H1 (cell line): ENCODE results near the gene KLHL40. TPM values are rescaled to one million over a fixed set of nuclear protein-coding genes. Genes with fewer than 3 reads are reported as not detected.

ENCODE experiments used
- CTCF ChIA-PET: fragments of 300-600 bp; sonication (Branson Sonifier 250); formaldehyde crosslinking; loops from one replicate; lab custom pipeline; 2021; ENCODE audit not compliant: partially characterized antibody; lab: Charles Lee
- POLR2A ChIA-PET: fragments of 300-600 bp; sonication (Branson Sonifier 250); formaldehyde crosslinking; loops from one replicate; lab custom pipeline; 2021; ENCODE audit warnings: inconsistent platforms; ENCODE audit not compliant: partially characterized antibody; lab: Charles Lee
- DNase-seq, 2 experiments: peaks; one replicate each; pipeline versions ENCODE4 v3.0.0 to v3.0.0-alpha.2; 2010 to 2022; ENCODE audit warnings: low spot score in 2 of 2, low read depth in 1 of 2, mixed read lengths in 1 of 2
- FAIRE-seq: peaks from 2 replicates; lab custom pipeline; 2011; peaks lifted over from hg19 to GRCh38; lab: Jason Lieb, UNC
- H2AFZ ChIP-seq: 2 replicates; pipeline ENCODE4 v1.8.1; 2012; ENCODE audit warnings: low read length, inconsistent platforms
- H2AK5ac ChIP-seq: 2 replicates; pipeline ENCODE4 v1.6.1; 2013; ENCODE audit warnings: low read depth, low read length
- H2BK120ac ChIP-seq: replicated peaks from 2 replicates; pipeline ENCODE3; 2013; ENCODE audit warnings: low read depth, low read length, inconsistent platforms
- H2BK12ac ChIP-seq: 2 replicates; pipeline ENCODE4 v1.6.1; 2013; ENCODE audit warnings: low read depth, low read length
- H2BK15ac ChIP-seq: 2 replicates; pipeline ENCODE4 v1.6.1; 2013; ENCODE audit warnings: low read length
- H2BK20ac ChIP-seq: 2 replicates; pipeline ENCODE4 v1.6.1; 2013; ENCODE audit warnings: low read length
- H2BK5ac ChIP-seq: 2 replicates; pipeline ENCODE4 v1.6.1; 2013; ENCODE audit warnings: low read depth, low read length
- H3K14ac ChIP-seq: 2 replicates; pipeline ENCODE4 v1.6.1; 2013; ENCODE audit warnings: inconsistent platforms; ENCODE audit not compliant: insufficient read length
- H3K18ac ChIP-seq: 2 replicates; pipeline ENCODE4 v1.6.1; 2013; ENCODE audit warnings: low read length; ENCODE audit errors: extremely low read depth
- H3K23ac ChIP-seq: 2 replicates; pipeline ENCODE4 v1.6.1; 2013; ENCODE audit warnings: inconsistent platforms; ENCODE audit not compliant: insufficient read length
- H3K23me2 ChIP-seq: 2 replicates; pipeline ENCODE4 v1.6.1; 2013; ENCODE audit warnings: low read depth, low read length
- H3K27ac ChIP-seq: 2 replicates; pipeline ENCODE4 v1.6.1; 2011; ENCODE audit warnings: low read depth, low read length, inconsistent platforms
- H3K27me3 ChIP-seq, 4 experiments: replicated peaks in 1 of 4; 1 replicate in 1 of 4; 2 replicates in 3 of 4; pipeline versions ENCODE4 v1.6.1 to v1.8.1; 2011 to 2013; ENCODE audit warnings: low read length in 3 of 4, mild to moderate bottlenecking in 3 of 4, inconsistent platforms in 2 of 4, mixed read lengths in 2 of 4, moderate library complexity in 1 of 4; ENCODE audit not compliant: control insufficient read depth in 3 of 4, insufficient read depth in 3 of 4; ENCODE audit errors: extremely low read depth in 1 of 4
- H3K36me3 ChIP-seq, 4 experiments: 2 replicates each; pipeline versions ENCODE4 v1.6.1 to v1.8.1; 2011 to 2013; ENCODE audit warnings: mild to moderate bottlenecking in 4 of 4, low read length in 3 of 4, moderate library complexity in 2 of 4, control low read depth in 1 of 4, inconsistent platforms in 1 of 4; ENCODE audit not compliant: insufficient read depth in 4 of 4, control insufficient read depth in 2 of 4
- H3K4ac ChIP-seq: replicated peaks from 2 replicates; pipeline ENCODE3; 2013; ENCODE audit warnings: low read length, low read depth, mixed read lengths, inconsistent platforms; ENCODE audit not compliant: insufficient read length
- H3K4me1 ChIP-seq, 4 experiments: replicated peaks in 1 of 4; 1 replicate in 1 of 4; 2 replicates in 3 of 4; pipeline versions ENCODE4 v1.6.1 to v1.8.1; 2011 to 2013; ENCODE audit warnings: low read length in 3 of 4, inconsistent platforms in 2 of 4, mixed read lengths in 1 of 4; ENCODE audit not compliant: insufficient read depth in 4 of 4, control insufficient read depth in 3 of 4
- H3K4me2 ChIP-seq, 2 experiments: 2 replicates each; pipeline versions ENCODE4 v1.6.1 to v1.8.1; 2011 to 2013; ENCODE audit warnings: low read depth in 2 of 2, low read length in 2 of 2, control low read depth in 1 of 2, inconsistent platforms in 1 of 2, mild to moderate bottlenecking in 1 of 2; ENCODE audit not compliant: insufficient read depth in 1 of 2
- H3K4me3 ChIP-seq, 4 experiments: fragments of 200-600, 300-600 bp in 1 of 4; sonication (generic), shearing (Covaris generic), sonication (Bioruptor Twin) in 1 of 4; 2 replicates each; pipeline versions ENCODE4 v1.5.1 to v1.8.1; 2011 to 2016; ENCODE audit warnings: low read length in 4 of 4, low read depth in 3 of 4, control low read depth in 2 of 4, inconsistent platforms in 2 of 4, mild to moderate bottlenecking in 2 of 4, mixed read lengths in 1 of 4, moderate library complexity in 1 of 4; ENCODE audit not compliant: insufficient read depth in 2 of 4; ENCODE audit errors: extremely low read depth in 1 of 4
- H3K56ac ChIP-seq: replicated peaks from 2 replicates; pipeline ENCODE3; 2013; ENCODE audit warnings: low read depth, mild to moderate bottlenecking, mixed read lengths, low read length, inconsistent platforms; ENCODE audit not compliant: insufficient read length
- H3K79me1 ChIP-seq: 2 replicates; pipeline ENCODE4 v1.6.1; 2013; ENCODE audit warnings: low read depth, low read length, control low read depth
- H3K79me2 ChIP-seq, 2 experiments: 2 replicates each; pipeline versions ENCODE4 v1.6.1 to v1.8.1; 2012 to 2013; ENCODE audit warnings: low read length in 2 of 2, mild to moderate bottlenecking in 2 of 2, inconsistent platforms in 1 of 2; ENCODE audit not compliant: insufficient read depth in 2 of 2, control insufficient read depth in 1 of 2
- H3K9ac ChIP-seq, 4 experiments: replicated peaks in 1 of 4; 1 replicate in 1 of 4; 2 replicates in 3 of 4; pipeline versions ENCODE4 v1.6.1 to v1.8.1; 2011 to 2013; ENCODE audit warnings: low read depth in 3 of 4, low read length in 3 of 4, control low read depth in 2 of 4, mild to moderate bottlenecking in 2 of 4, moderate library complexity in 2 of 4, inconsistent platforms in 1 of 4; ENCODE audit errors: extremely low read depth in 1 of 4
- H3K9me3 ChIP-seq, 2 experiments: 2 replicates each; pipeline versions ENCODE4 v1.6.1 to v1.8.1; 2012 to 2013; ENCODE audit warnings: mild to moderate bottlenecking in 2 of 2, moderate library complexity in 2 of 2, control low read depth in 1 of 2, inconsistent platforms in 1 of 2, low read depth in 1 of 2, low read length in 1 of 2, mixed read lengths in 1 of 2; ENCODE audit not compliant: insufficient read depth in 2 of 2
- H4K20me1 ChIP-seq, 2 experiments: replicated peaks in 1 of 2; 2 replicates each; pipeline versions ENCODE3 to v1.8.1; 2011 to 2013; ENCODE audit warnings: inconsistent platforms in 2 of 2, low read length in 2 of 2, mild to moderate bottlenecking in 1 of 2; ENCODE audit not compliant: insufficient read depth in 2 of 2, control insufficient read depth in 1 of 2
- H4K5ac ChIP-seq: 2 replicates; pipeline ENCODE4 v1.6.1; 2013; ENCODE audit warnings: low read length, low read depth, mixed read lengths, inconsistent platforms; ENCODE audit not compliant: insufficient read length
- H4K8ac ChIP-seq: 2 replicates; pipeline ENCODE4 v1.8.0; 2013; ENCODE audit warnings: mild to moderate bottlenecking, moderate library complexity, low read length, inconsistent platforms; ENCODE audit not compliant: insufficient read depth; ENCODE audit errors: extremely low read depth
- H4K91ac ChIP-seq: replicated peaks from 2 replicates; pipeline ENCODE3; 2013; ENCODE audit warnings: low read length, mixed read lengths, inconsistent platforms; ENCODE audit not compliant: insufficient read length
- ATF2 ChIP-seq: IDR thresholded peaks from 2 replicates; pipeline ENCODE4 v1.6.1; 2012; ENCODE audit warnings: low read length, inconsistent platforms
- BACH1 ChIP-seq: IDR thresholded peaks from 2 replicates; pipeline ENCODE4 v1.6.1; 2012; ENCODE audit warnings: low read length, improper control_type of control experiment
- CBX8 ChIP-seq: fragments of 300-800, 300-1000 bp; sonication (generic); IDR thresholded peaks from 2 replicates; pipeline ENCODE4 v1.7.1; 2016; ENCODE audit warnings: low read depth, low read length, borderline replicate concordance
- FOSL1 ChIP-seq: IDR thresholded peaks from 2 replicates; pipeline ENCODE4 v1.6.1; 2011; ENCODE audit warnings: mild to moderate bottlenecking, low read depth, low read length, moderate library complexity; ENCODE audit not compliant: insufficient read depth
- GTF2F1 ChIP-seq: IDR thresholded peaks from 2 replicates; pipeline ENCODE4 v1.6.1; 2012; ENCODE audit warnings: low read depth, low read length, improper control_type of control experiment, borderline replicate concordance
- KDM5A ChIP-seq: fragments of 200-600 bp; IDR thresholded peaks from 2 replicates; pipeline ENCODE4 v1.7.1; 2012; ENCODE audit warnings: mild to moderate bottlenecking, low read length, inconsistent platforms, mixed read lengths
- PHF8 ChIP-seq: fragments of 200-600 bp; sonication (generic); conservative IDR thresholded peaks from 2 replicates; pipeline ENCODE4 v1.7.1; 2012; ENCODE audit warnings: low read depth, mild to moderate bottlenecking, inconsistent platforms, low read length, moderate library complexity
- POU5F1 ChIP-seq: IDR thresholded peaks from 2 replicates; pipeline ENCODE4 v1.6.1; 2011; ENCODE audit warnings: low read depth, mild to moderate bottlenecking, low read length, moderate library complexity
- RXRA ChIP-seq: IDR thresholded peaks from 2 replicates; pipeline ENCODE4 v1.6.1; 2011; ENCODE audit warnings: low read depth, mild to moderate bottlenecking, low read length, moderate library complexity; ENCODE audit not compliant: insufficient read depth
- TAF1 ChIP-seq: IDR thresholded peaks from 2 replicates; pipeline ENCODE4 v1.6.1; 2011; ENCODE audit warnings: mild to moderate bottlenecking, low read depth, low read length
- TEAD4 ChIP-seq: IDR thresholded peaks from 2 replicates; pipeline ENCODE4 v1.6.1; 2012; ENCODE audit warnings: low read depth, low read length, inconsistent platforms, mixed read lengths
- WGBS, 2 experiments: shearing (Covaris generic) in 1 of 2; methylation state at CpG; one replicate each; pipeline versions ENCODE4 v1.1.6 to v1.1.7; 2013 to 2015; ENCODE audit warnings: low lambda C conversion rate in 2 of 2, mixed read lengths in 2 of 2, inconsistent platforms in 1 of 2, low coverage in 1 of 2, missing lambda C conversion rate in 1 of 2; ENCODE audit not compliant: insufficient replicate concordance in 2 of 2, insufficient coverage in 1 of 2, insufficient read length in 1 of 2; ENCODE audit errors: extremely low coverage in 1 of 2, missing lambda C conversion rate in 1 of 2; 5-methylcytosine and 5-hydroxymethylcytosine counted together
- polyA plus RNA-seq, 7 experiments: library from polyadenylated mRNA; depleted of rRNA in 3 of 7; stranded (reverse) in 5 of 7; unstranded in 2 of 7; fragments of >200 nt in 5 of 7; fragments of 200-250 nt in 2 of 7; gene quantifications; 1 replicate in 5 of 7; 2 replicates in 1 of 7; 4 replicates in 1 of 7; pipeline versions ENCODE4 v1.2.1 to v1.2.3, GENCODE V29; 2011 to 2013; ENCODE audit warnings: missing spikeins in 2 of 7, mixed read lengths in 2 of 7
- total RNA-seq: library from RNA; stranded (reverse); fragmentation: NEBNext Ultra II Directional; extraction: Animal tissue kit (Norgen Biotek cat#: 25700); gene quantifications from 2 replicates; pipeline ENCODE4 v1.2.1, GENCODE V29; 2021

KLHL40 gene
- total and polyA plus RNA-seq, 2 of the 8 experiments (the other 6 are each of a cell fraction or from before 2014, with no cell fraction given), result 0.02 TPM; not detected in 1

DNA sequence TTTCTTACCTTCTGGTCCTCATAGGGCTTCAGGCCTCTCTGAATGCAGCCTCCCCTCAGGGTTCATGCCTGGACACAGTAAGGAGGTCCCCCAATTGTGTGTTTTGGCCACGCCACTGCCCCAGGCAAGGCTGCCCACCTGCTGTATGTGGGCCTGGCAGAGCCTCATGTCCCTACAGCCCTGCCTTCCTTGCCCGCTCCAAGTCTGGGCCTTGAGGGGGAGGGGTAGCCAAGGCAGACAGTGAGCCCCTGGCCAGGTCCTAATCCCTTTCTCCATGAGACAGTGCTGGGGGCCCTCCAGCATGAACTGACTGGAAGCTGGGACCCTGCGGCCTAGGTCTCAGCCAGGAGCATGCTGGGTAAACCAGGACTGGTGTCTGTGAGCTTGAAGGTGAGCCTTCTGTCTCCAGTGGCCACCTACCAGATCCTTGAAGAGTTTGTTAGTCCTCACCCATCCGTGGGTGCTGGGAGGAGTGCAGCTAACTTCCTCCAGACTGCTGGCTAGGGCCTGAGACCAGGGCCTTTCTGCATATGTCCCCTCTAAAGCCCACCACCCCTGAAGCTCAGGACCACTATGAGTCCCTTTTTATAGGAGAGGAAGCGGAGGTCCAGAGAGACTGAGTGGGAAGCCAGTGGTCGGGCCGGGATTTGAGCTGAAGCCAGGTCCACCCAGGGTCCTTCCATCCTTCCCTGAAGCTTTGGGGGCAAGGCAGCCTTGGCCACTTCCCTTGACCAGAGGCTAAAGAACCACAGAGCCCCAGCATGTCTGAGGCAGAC lies 23.1 kb upstream of the KLHL40 start:
- Histone ChIP-seq H3K9ac (no peak overlapping the region), H3K56ac (no peak overlapping the region), H3K18ac (no peak overlapping the region), H3K36me3 (no peaks in the 10 kb centered on the region; a peak in 1 of 8 replicates), H2BK15ac (no peak overlapping the region), H2BK12ac (no peak overlapping the region), H2BK120ac (no peak overlapping the region), H2BK20ac (no peak overlapping the region), H3K9me3 (no peaks in the 10 kb centered on the region), H3K27ac (no peak overlapping the region), H4K91ac (no peak overlapping the region), H3K4me1 (no peaks in the 10 kb centered on the region; a peak in 1 of 7 replicates), H2BK5ac (no peak overlapping the region), H3K23ac (no peak overlapping the region), H3K4me3 (no peak overlapping the region), H3K79me1 (no peaks in the 10 kb centered on the region), H3K23me2 (no peaks in the 10 kb centered on the region), H3K4me2 (no peak overlapping the region), H4K5ac (no peak overlapping the region), H4K20me1 (peaks cover 0 to 4% of the 10 kb centered on the region in 2 experiments), H4K8ac (no peak overlapping the region; the same call in 1 of the 2 replicates), H3K79me2 (no peaks in the 10 kb centered on the region), H3K27me3 (no peaks in the 10 kb centered on the region), H3K4ac (no peak overlapping the region), H2AFZ (no peak overlapping the region), H2AK5ac (no peak overlapping the region), H3K14ac (no peak overlapping the region)
- FAIRE-seq, result no peak
- WGBS, 2 experiments, result 85% methylated on average over 7 of the region's 7 CpGs; no CpG with 5 or more reads in 1 of the 2 experiments
- POLR2A ChIA-PET, result interaction anchor here (1.1 to 1.3 kb wide), 2 partner anchors 8 to 87 kb away, joined by 3 to 4 read pairs; no protein-coding TSS in a partner anchor
- DNase-seq, result no peak
- CTCF ChIA-PET, result interaction anchor here (0.6 to 7.0 kb wide), 12 partner anchors 7 to 117 kb away, joined by 3 to 54 read pairs (median 10); partner anchors contain the start of genes HHATL and KLHL40
- TF ChIP-seq TEAD4, result no peak
- no peak for TF ChIP-seq KDM5A
- no peak for TF ChIP-seq RXRA
- TF ChIP-seq FOSL1, result no peak
- no peak for TF ChIP-seq PHF8
- TF ChIP-seq POU5F1, result no peak
- TF ChIP-seq TAF1, result no peak
- TF ChIP-seq GTF2F1, result no peak
- no peak for TF ChIP-seq BACH1
- TF ChIP-seq CBX8, result no peak
- no peak for TF ChIP-seq ATF2
